ENCODE measurements around the gene WNT4.

The WNT4 gene

GRCh38 chr1:22137004-22137720 lies 5.7 kb downstream of the WNT4 start:
- Histone ChIP-seq H3K27ac (ENCODE audit: low read depth, low read length) (no peak overlapping the region), H3K4me1 (ENCODE audit: insufficient read depth, low read length) (peaks cover 9% of the 10 kb centered on the region), H3K27me3 (ENCODE audit: control insufficient read depth in 1 of 2, insufficient read depth in 2 of 2, low read length in 2 of 2) (peaks cover 0 to 15% of the 10 kb centered on the region in 2 donors), H3K4me3 (ENCODE audit: low read depth in 1 of 2, low read length in 2 of 2) (no peak overlapping the region), H3K9ac (ENCODE audit: low read length) (no peak overlapping the region), H3K9me3 (ENCODE audit: low read length) (no peaks in the 10 kb centered on the region), H3K36me3 (ENCODE audit: insufficient read depth, low read length) (no peaks in the 10 kb centered on the region)

- Histone ChIP-seq H3K27me3 (ENCODE audit: control insufficient read depth in 1 of 2, insufficient read depth in 2 of 2, low read length in 2 of 2) (peaks cover 0 to 5% of the 10 kb centered on the region in 2 donors), H3K4me3 (ENCODE audit: low read depth in 1 of 2, low read length in 2 of 2) (no peak overlapping the region), H3K27ac (ENCODE audit: low read depth, low read length) (no peak overlapping the region), H3K9ac (ENCODE audit: low read length) (no peak overlapping the region), H3K4me1 (ENCODE audit: insufficient read depth, low read length) (peaks cover 4% of the 10 kb centered on the region), H3K36me3 (ENCODE audit: insufficient read depth, low read length) (no peaks in the 10 kb centered on the region), H3K9me3 (ENCODE audit: low read length) (no peaks in the 10 kb centered on the region)
Measured at GRCh38 chr1:22133931-22134324, 9.0 kb downstream of the WNT4 start.

- peaks cover 0 to 5% of the 10 kb centered on the region in 2 donors for H3K27me3 ChIP-seq (ENCODE audit: control insufficient read depth in 1 of 2, insufficient read depth in 2 of 2, low read length in 2 of 2)
- no peak overlapping the region for H3K4me3 ChIP-seq (ENCODE audit: low read depth in 1 of 2, low read length in 2 of 2)
- no peaks in the 10 kb centered on the region for H3K36me3 ChIP-seq (ENCODE audit: insufficient read depth, low read length)
- H3K9me3 ChIP-seq (ENCODE audit: low read length) = no peaks in the 10 kb centered on the region
- H3K4me1 ChIP-seq (ENCODE audit: insufficient read depth, low read length) = peaks cover 4% of the 10 kb centered on the region
- H3K9ac ChIP-seq (ENCODE audit: low read length) = no peak overlapping the region
- H3K27ac ChIP-seq (ENCODE audit: low read depth, low read length) = no peak overlapping the region
Measured at GRCh38 chr1:22133247-22133930, 9.5 kb downstream of the WNT4 start.

- Histone ChIP-seq H3K27me3 (ENCODE audit: control insufficient read depth in 1 of 2, insufficient read depth in 2 of 2, low read length in 2 of 2) (peaks cover 0 to 5% of the 10 kb centered on the region in 2 donors), H3K9ac (ENCODE audit: low read length) (no peak overlapping the region), H3K36me3 (ENCODE audit: insufficient read depth, low read length) (no peaks in the 10 kb centered on the region), H3K4me1 (ENCODE audit: insufficient read depth, low read length) (peaks cover 4% of the 10 kb centered on the region), H3K27ac (ENCODE audit: low read depth, low read length) (no peak overlapping the region), H3K9me3 (ENCODE audit: low read length) (no peaks in the 10 kb centered on the region), H3K4me3 (ENCODE audit: low read depth in 1 of 2, low read length in 2 of 2) (no peak overlapping the region)
Measured at GRCh38 chr1:22132517-22133235, 10.2 kb downstream of the WNT4 start.

- Histone ChIP-seq H3K4me1 (ENCODE audit: insufficient read depth, low read length) (peaks cover 4% of the 10 kb centered on the region), H3K9me3 (ENCODE audit: low read length) (no peaks in the 10 kb centered on the region), H3K27me3 (ENCODE audit: control insufficient read depth in 1 of 2, insufficient read depth in 2 of 2, low read length in 2 of 2) (peaks cover 0 to 5% of the 10 kb centered on the region in 2 donors), H3K4me3 (ENCODE audit: low read depth in 1 of 2, low read length in 2 of 2) (no peak overlapping the region), H3K36me3 (ENCODE audit: insufficient read depth, low read length) (no peaks in the 10 kb centered on the region), H3K27ac (ENCODE audit: low read depth, low read length) (no peak overlapping the region), H3K9ac (ENCODE audit: low read length) (no peak overlapping the region)
Measured at GRCh38 chr1:22131875-22132486, 10.9 kb downstream of the WNT4 start.

GRCh38 chr1:22131062-22131461 lies 11.8 kb downstream of the WNT4 start:
- H3K36me3 ChIP-seq (ENCODE audit: insufficient read depth, low read length) = no peaks in the 10 kb centered on the region
- peaks cover 0 to 5% of the 10 kb centered on the region in 2 donors for H3K27me3 ChIP-seq (ENCODE audit: control insufficient read depth in 1 of 2, insufficient read depth in 2 of 2, low read length in 2 of 2)
- H3K4me3 ChIP-seq (ENCODE audit: low read depth in 1 of 2, low read length in 2 of 2) = no peak overlapping the region
- H3K9me3 ChIP-seq (ENCODE audit: low read length) = no peaks in the 10 kb centered on the region
- H3K4me1 ChIP-seq (ENCODE audit: insufficient read depth, low read length) = peaks cover 4% of the 10 kb centered on the region
- H3K27ac ChIP-seq (ENCODE audit: low read depth, low read length) = no peak overlapping the region
- no peak overlapping the region for H3K9ac ChIP-seq (ENCODE audit: low read length)

- peaks cover 0 to 5% of the 10 kb centered on the region in 2 donors for H3K27me3 ChIP-seq (ENCODE audit: control insufficient read depth in 1 of 2, insufficient read depth in 2 of 2, low read length in 2 of 2)
- H3K4me3 ChIP-seq (ENCODE audit: low read depth in 1 of 2, low read length in 2 of 2) = no peak overlapping the region
- H3K36me3 ChIP-seq (ENCODE audit: insufficient read depth, low read length) = no peaks in the 10 kb centered on the region
- H3K4me1 ChIP-seq (ENCODE audit: insufficient read depth, low read length) = peaks cover 4% of the 10 kb centered on the region
- H3K9me3 ChIP-seq (ENCODE audit: low read length) = no peaks in the 10 kb centered on the region
- no peak overlapping the region for H3K9ac ChIP-seq (ENCODE audit: low read length)
- no peak overlapping the region for H3K27ac ChIP-seq (ENCODE audit: low read depth, low read length)
Measured at GRCh38 chr1:22129501-22130117, 13.3 kb downstream of the WNT4 start.

- no peak overlapping the region for H3K9ac ChIP-seq (ENCODE audit: low read length)
- no peaks in the 10 kb centered on the region for H3K36me3 ChIP-seq (ENCODE audit: insufficient read depth, low read length)
- no peak overlapping the region for H3K4me3 ChIP-seq (ENCODE audit: low read depth in 1 of 2, low read length in 2 of 2)
- H3K27me3 ChIP-seq (ENCODE audit: control insufficient read depth in 1 of 2, insufficient read depth in 2 of 2, low read length in 2 of 2) = peaks cover 0 to 5% of the 10 kb centered on the region in 2 donors
- H3K4me1 ChIP-seq (ENCODE audit: insufficient read depth, low read length) = peaks cover 4% of the 10 kb centered on the region
- H3K9me3 ChIP-seq (ENCODE audit: low read length) = no peaks in the 10 kb centered on the region
- no peak overlapping the region for H3K27ac ChIP-seq (ENCODE audit: low read depth, low read length)
Measured at GRCh38 chr1:22128392-22128791, 14.5 kb downstream of the WNT4 start.

GRCh38 chr1:22127731-22128130 lies 15.2 kb downstream of the WNT4 start:
- H3K27me3 ChIP-seq (ENCODE audit: control insufficient read depth in 1 of 2, insufficient read depth in 2 of 2, low read length in 2 of 2) = peaks cover 0 to 5% of the 10 kb centered on the region in 2 donors
- no peak overlapping the region for H3K4me3 ChIP-seq (ENCODE audit: low read depth in 1 of 2, low read length in 2 of 2)
- H3K36me3 ChIP-seq (ENCODE audit: insufficient read depth, low read length) = no peaks in the 10 kb centered on the region
- no peak overlapping the region for H3K27ac ChIP-seq (ENCODE audit: low read depth, low read length)
- H3K4me1 ChIP-seq (ENCODE audit: insufficient read depth, low read length) = peaks cover 4% of the 10 kb centered on the region
- H3K9me3 ChIP-seq (ENCODE audit: low read length) = no peaks in the 10 kb centered on the region
- no peak overlapping the region for H3K9ac ChIP-seq (ENCODE audit: low read length)

GRCh38 chr1:22127248-22127647 lies 15.6 kb downstream of the WNT4 start:
- peaks cover 0 to 5% of the 10 kb centered on the region in 2 donors for H3K27me3 ChIP-seq (ENCODE audit: control insufficient read depth in 1 of 2, insufficient read depth in 2 of 2, low read length in 2 of 2)
- H3K9me3 ChIP-seq (ENCODE audit: low read length) = no peaks in the 10 kb centered on the region
- no peak overlapping the region for H3K27ac ChIP-seq (ENCODE audit: low read depth, low read length)
- no peak overlapping the region for H3K4me3 ChIP-seq (ENCODE audit: low read depth in 1 of 2, low read length in 2 of 2)
- H3K36me3 ChIP-seq (ENCODE audit: insufficient read depth, low read length) = no peaks in the 10 kb centered on the region
- H3K9ac ChIP-seq (ENCODE audit: low read length) = no peak overlapping the region
- H3K4me1 ChIP-seq (ENCODE audit: insufficient read depth, low read length) = peaks cover under 1% of the 10 kb centered on the region

GRCh38 chr1:22126531-22126930 lies 16.4 kb downstream of the WNT4 start:
- H3K27ac ChIP-seq (ENCODE audit: low read depth, low read length) = no peak overlapping the region

More at GRCh38 chr1:22126531-22126930, 16.4 kb downstream of the WNT4 start:
- Histone ChIP-seq H3K4me1 (ENCODE audit: insufficient read depth, low read length) (no peaks in the 10 kb centered on the region), H3K36me3 (ENCODE audit: insufficient read depth, low read length) (no peaks in the 10 kb centered on the region), H3K4me3 (ENCODE audit: low read depth in 1 of 2, low read length in 2 of 2) (no peak overlapping the region), H3K9ac (ENCODE audit: low read length) (no peak overlapping the region), H3K9me3 (ENCODE audit: low read length) (no peaks in the 10 kb centered on the region), H3K27me3 (ENCODE audit: control insufficient read depth in 1 of 2, insufficient read depth in 2 of 2, low read length in 2 of 2) (no peaks in the 10 kb centered on the region)

Data from muscle layer of colon (tissue), 2 donors.